HEK293T (cell line): ENCODE results near the gene C1QTNF1.

Source experiments
- FOXM1 ChIP-seq: fragments of 450-650 bp; IDR thresholded peaks from 2 replicates; pipeline ENCODE4 v1.6.1; 2017; ENCODE audit warnings: mild to moderate bottlenecking, borderline replicate concordance
- L3MBTL2 ChIP-seq: fragments of 450-650 bp; conservative IDR thresholded peaks from 2 replicates; pipeline ENCODE4 v1.6.1; 2016; ENCODE audit warnings: mild to moderate bottlenecking
- NFRKB ChIP-seq: fragments of 450-650 bp; IDR thresholded peaks from 2 replicates; pipeline ENCODE4 v1.6.1; 2016; ENCODE audit warnings: mild to moderate bottlenecking, moderate library complexity
- PKNOX1 ChIP-seq: fragments of 450-650 bp; IDR thresholded peaks from 2 replicates; pipeline ENCODE4 v1.6.1; 2016
- SP1 ChIP-seq: fragments of 450-650 bp; IDR thresholded peaks from 2 replicates; pipeline ENCODE4 v1.6.1; 2017
- SUZ12 ChIP-seq: fragments of 450-650 bp; IDR thresholded peaks from 2 replicates; pipeline ENCODE4 v1.6.1; 2016; ENCODE audit warnings: mild to moderate bottlenecking
- TARDBP ChIP-seq: fragments of 450-650 bp; IDR thresholded peaks from 2 replicates; pipeline ENCODE4 v1.6.1; 2016
- ZNF384 ChIP-seq: fragments of 450-650 bp; IDR thresholded peaks from 2 replicates; pipeline ENCODE4 v1.6.1; 2016

- TF ChIP-seq SP1: no peak
- no peak for TF ChIP-seq L3MBTL2
- TF ChIP-seq TARDBP: no peak
- no peak for TF ChIP-seq SUZ12
- TF ChIP-seq FOXM1: no peak
- no peak for TF ChIP-seq PKNOX1
- TF ChIP-seq ZNF384: no peak
- TF ChIP-seq NFRKB: no peak
These were observed 51.4 kb downstream of the C1QTNF1 start for GRCh38 chr17:79075446-79075750.
